K562 (cell line): ENCODE measurements around the gene CCDC60. TPM values are rescaled to one million over a fixed set of nuclear protein-coding genes. Genes with fewer than 3 reads are reported as not detected.

Experiments used
- ATAC-seq: fragments of 200-7000 bp; cut with Tn5 transposase; 3 replicates; pipeline ENCODE4 v1.9.1; 2020; ENCODE audit warnings: moderate library complexity
- BruUV-seq: library from RNA; stranded (reverse); fragments of 400-500 nt; replicated peaks from 2 replicates; lab custom pipeline; 2021; lab: Mats Ljungman, UMichigan
- CTCF ChIA-PET: fragments of 300-600 bp; formaldehyde crosslinking; extraction: SDS; loops from one replicate; lab custom pipeline; 2021; ENCODE audit warnings: low intra/inter-chr PET ratio; lab: Yijun Ruan, JAX
- POLR2A ChIA-PET: fragments of 300-600, 350-650 bp; sonication (Branson Sonifier 250); formaldehyde crosslinking; extraction: SDS; loops from one replicate; lab custom pipeline; 2021; ENCODE audit warnings: antibody characterized with exemption, inconsistent platforms; lab: Yijun Ruan, JAX
- DNase-seq, 4 experiments: peaks; one replicate each; pipeline versions ENCODE4 v3.0.0 to v3.0.0-alpha.2; 2011 to 2018; ENCODE audit warnings: low spot score in 3 of 4, mixed read lengths in 3 of 4; ENCODE audit errors: extremely low read depth in 1 of 4
- FAIRE-seq: peaks from 2 replicates; lab custom pipeline; 2011; peaks lifted over from hg19 to GRCh38; lab: Jason Lieb, UNC
- H2AFZ ChIP-seq: 2 replicates; pipeline ENCODE4 v1.6.0; 2011; ENCODE audit warnings: low read depth, low read length, control low read depth, inconsistent platforms
- H3K27ac ChIP-seq: fragments of 200-600 bp; 3 replicates; pipeline ENCODE4 v1.8.0; 2011; ENCODE audit warnings: low read depth, mild to moderate bottlenecking, control low read depth, inconsistent platforms, low read length, moderate library complexity, mixed read lengths; ENCODE audit errors: extremely low read depth
- H3K27me3 ChIP-seq, 2 experiments: fragments of 300-600 bp in 1 of 2; 2 replicates in 1 of 2; 3 replicates in 1 of 2; pipeline versions ENCODE4 v1.6.0 to v1.8.0; 2011; ENCODE audit warnings: inconsistent platforms in 2 of 2, low read length in 2 of 2, mild to moderate bottlenecking in 1 of 2, mixed read lengths in 1 of 2, moderate library complexity in 1 of 2; ENCODE audit not compliant: control insufficient read depth in 2 of 2, insufficient read depth in 2 of 2
- H3K36me3 ChIP-seq: fragments of 300-600 bp; 3 replicates; pipeline ENCODE4 v1.8.0; 2011; ENCODE audit warnings: mild to moderate bottlenecking, low read length, inconsistent platforms; ENCODE audit not compliant: control insufficient read depth, insufficient read depth
- H3K4me1 ChIP-seq, 2 experiments: fragments of 200-600 bp in 1 of 2; replicated peaks in 1 of 2; 2 replicates in 1 of 2; 3 replicates in 1 of 2; pipeline versions ENCODE4 v1.5.1 to v1.8.0; 2011; ENCODE audit warnings: inconsistent platforms in 2 of 2, low read length in 2 of 2, mild to moderate bottlenecking in 1 of 2, mixed read lengths in 1 of 2, moderate library complexity in 1 of 2; ENCODE audit not compliant: control insufficient read depth in 2 of 2, insufficient read depth in 2 of 2
- H3K4me2 ChIP-seq: 2 replicates; pipeline ENCODE4 v1.6.1; 2011; ENCODE audit warnings: low read length, control low read depth, inconsistent platforms, mixed read lengths; ENCODE audit not compliant: insufficient read depth
- H3K4me3 ChIP-seq: fragments of 200-600 bp; sonication (generic), shearing (Covaris generic); 2 replicates; pipeline ENCODE4 v1.5.1; 2016; ENCODE audit warnings: control low read depth, inconsistent platforms
- H3K79me2 ChIP-seq: fragments of 200-600 bp; 3 replicates; pipeline ENCODE4 v1.8.0; 2011; ENCODE audit warnings: low read length, inconsistent platforms; ENCODE audit not compliant: control insufficient read depth, insufficient read depth
- H3K9ac ChIP-seq, 2 experiments: 2 replicates each; pipeline versions ENCODE4 v1.6.0 to v1.6.1; 2011; ENCODE audit warnings: low read depth in 2 of 2, low read length in 2 of 2, control low read depth in 1 of 2, inconsistent platforms in 1 of 2, mild to moderate bottlenecking in 1 of 2, mixed read lengths in 1 of 2; ENCODE audit not compliant: insufficient read depth in 1 of 2
- H3K9me1 ChIP-seq: one replicate; pipeline ENCODE4 v1.6.0; 2011; ENCODE audit warnings: inconsistent platforms, mild to moderate bottlenecking, low read length, moderate library complexity; ENCODE audit not compliant: control insufficient read depth, insufficient read depth
- H3K9me3 ChIP-seq: replicated peaks from 2 replicates; pipeline ENCODE4 v1.5.1; 2011; ENCODE audit warnings: low read depth, low read length, inconsistent platforms; ENCODE audit not compliant: control insufficient read depth, insufficient read depth
- H4K20me1 ChIP-seq: replicated peaks from 2 replicates; pipeline ENCODE4 v1.6.1; 2011; ENCODE audit warnings: low read length, inconsistent platforms, mixed read lengths; ENCODE audit not compliant: control insufficient read depth, insufficient read depth
- BCLAF1 ChIP-seq, 2 experiments: fragments of 450-650 bp in 1 of 2; IDR thresholded peaks; 2 replicates each; pipeline ENCODE4 v1.6.1; 2011 to 2017; ENCODE audit warnings: low read depth in 2 of 2, antibody characterized with exemption in 1 of 2, borderline replicate concordance in 1 of 2, low read length in 1 of 2, mild to moderate bottlenecking in 1 of 2, mixed read lengths in 1 of 2; ENCODE audit not compliant: control insufficient read depth in 1 of 2
- BHLHE40 ChIP-seq: IDR thresholded peaks from 2 replicates; pipeline ENCODE4 v1.6.1; 2011; ENCODE audit warnings: low read length, improper control_type of control experiment
- BMI1 ChIP-seq: fragments of 150-350 bp; IDR thresholded peaks from 2 replicates; pipeline ENCODE4 v1.6.1; 2014; ENCODE audit warnings: low read length
- COPS2 ChIP-seq: fragments of 450-650 bp; conservative IDR thresholded peaks from 2 replicates; pipeline ENCODE4 v1.6.1; 2016; ENCODE audit warnings: mild to moderate bottlenecking, moderate library complexity
- EGR1 ChIP-seq: fragments of 450-650 bp; conservative IDR thresholded peaks from 2 replicates; pipeline ENCODE4 v1.6.1; 2017; ENCODE audit warnings: mild to moderate bottlenecking
- FOS ChIP-seq: IDR thresholded peaks from 3 replicates; pipeline ENCODE4 v1.6.1; 2011; ENCODE audit not compliant: insufficient read length; ENCODE audit errors: extremely low read depth
- FOXK1 ChIP-seq: sonication (generic); formaldehyde crosslinking; IDR thresholded peaks from 2 replicates; pipeline ENCODE4 v1.8.0; 2022; ENCODE audit warnings: missing genetic modification reagents, mild to moderate bottlenecking, borderline replicate concordance
- HNRNPL ChIP-seq: fragments of 200-400 bp; formaldehyde crosslinking; IDR thresholded peaks from 2 replicates; pipeline ENCODE4 v1.6.1; 2017; ENCODE audit warnings: low read depth, mild to moderate bottlenecking, low read length
- LCOR ChIP-seq: sonication (generic); formaldehyde crosslinking; IDR thresholded peaks from 2 replicates; pipeline ENCODE4 v1.8.0; 2022; ENCODE audit warnings: mild to moderate bottlenecking, missing genetic modification reagents
- MAX ChIP-seq: sonication (generic); formaldehyde crosslinking; IDR thresholded peaks from 2 replicates; pipeline ENCODE4 v1.9.0; 2022; ENCODE audit warnings: mild to moderate bottlenecking, missing genetic modification reagents
- MLLT1 ChIP-seq, 2 experiments: fragments of 450-650 bp; IDR thresholded peaks; 2 replicates each; pipeline ENCODE4 v1.6.1; 2016
- NONO ChIP-seq, 2 experiments: fragments of 200-400 bp in 1 of 2; fragments of 450-650 bp in 1 of 2; formaldehyde crosslinking in 1 of 2; IDR thresholded peaks; 2 replicates each; pipeline ENCODE4 v1.6.1; 2017; ENCODE audit warnings: low read depth in 2 of 2, mild to moderate bottlenecking in 2 of 2, moderate library complexity in 2 of 2, low read length in 1 of 2
- SOX6 ChIP-seq: fragments of 450-650 bp; IDR thresholded peaks from 2 replicates; pipeline ENCODE4 v1.6.1; 2014; ENCODE audit warnings: mild to moderate bottlenecking
- SP2 ChIP-seq: IDR thresholded peaks from 2 replicates; pipeline ENCODE4 v1.6.1; 2011; ENCODE audit warnings: mild to moderate bottlenecking, low read depth, low read length, moderate library complexity; ENCODE audit not compliant: poor library complexity, severe bottlenecking; ENCODE audit errors: extremely low read depth
- THRA ChIP-seq: fragments of 450-650 bp; IDR thresholded peaks from 2 replicates; pipeline ENCODE4 v1.6.1; 2017; ENCODE audit warnings: mild to moderate bottlenecking, moderate library complexity
- ZNF124 ChIP-seq: sonication (generic); formaldehyde crosslinking; IDR thresholded peaks from 2 replicates; pipeline ENCODE4 v1.8.1; 2022; ENCODE audit warnings: missing genetic modification reagents
- ZNF764 ChIP-seq: fragments of 250-450 bp; sonication (Bioruptor Pico); IDR thresholded peaks from 2 replicates; pipeline ENCODE4 v1.4.0; 2020; ENCODE audit warnings: low read depth, mild to moderate bottlenecking, moderate library complexity
- WGBS: fragments of 100-300 bp; shearing (Covaris generic); methylation state at CpG from one replicate; pipeline ENCODE4 v1.1.6; 2016; ENCODE audit warnings: low coverage, mixed read lengths; ENCODE audit not compliant: insufficient coverage; ENCODE audit errors: missing lambda C conversion rate; 5-methylcytosine and 5-hydroxymethylcytosine counted together
- in situ Hi-C: fragments of 300-500 bp; cut with MboI; formaldehyde crosslinking; loops from 4 replicates; pipeline ENCODE4 v1.15.0; 2018; ENCODE audit warnings: inconsistent platforms, mixed read lengths
- intact Hi-C: fragments of 100-400 bp; cut with micrococcal nuclease; formaldehyde crosslinking; loops from 2 replicates; pipeline ENCODE4 v1.14.2; 2022
- polyA plus RNA-seq, 8 experiments: library from polyadenylated mRNA; depleted of rRNA in 4 of 8; stranded (reverse) in 5 of 8; unstranded in 3 of 8; fragments of >200 nt; fragmentation: Nextera tagmentation in 2 of 8; fragmentation: Illumina TruSeq in 1 of 8; extraction: Ambion mirVana in 2 of 8; extraction: Trizol in 1 of 8; gene quantifications; 2 replicates each; pipeline versions ENCODE4 v1.2.1 to v1.2.3, GENCODE V29; 2011 to 2014; ENCODE audit warnings: inconsistent platforms in 1 of 8, missing spikeins in 1 of 8
- total RNA-seq, 7 experiments: library from RNA; depleted of rRNA in 6 of 7; stranded (reverse); fragments of >200 nt in 6 of 7; fragmentation: Illumina TruSeq in 2 of 7; extraction: Trizol in 2 of 7; gene quantifications; 2 replicates each; pipeline versions ENCODE4 v1.2.1 to v1.2.3, GENCODE V29; 2011 to 2021; ENCODE audit warnings: low replicate concordance in 1 of 7

The CCDC60 gene
- total and polyA plus RNA-seq, 9 of the 15 experiments (the other 6 are each of a cell fraction or from before 2014, with no cell fraction given): not detected

GRCh38 chr12:119384340-119384739 lies 49.8 kb downstream of the CCDC60 start:
- 3% methylated on average over 5 of the region's 5 CpGs for WGBS
- intact Hi-C loops (no loop called here), in situ Hi-C loops (no loop called here)
- no TSS peak for BruUV-seq
- Histone ChIP-seq H3K9me1 (no peaks in the 10 kb centered on the region), H3K9ac (no peak overlapping the region), H3K9me3 (no peaks in the 10 kb centered on the region), H3K27ac (no peak overlapping the region), H3K79me2 (no peaks in the 10 kb centered on the region), H3K4me2 (no peak overlapping the region), H3K36me3 (no peaks in the 10 kb centered on the region), H4K20me1 (no peaks in the 10 kb centered on the region), H2AFZ (no peak overlapping the region), H3K27me3 (no peaks in the 10 kb centered on the region), H3K4me1 (no peaks in the 10 kb centered on the region), H3K4me3 (no peak overlapping the region)
- FAIRE-seq (no peak), ATAC-seq (no peak), DNase-seq (no peak)
- ChIA-PET CTCF (no interaction called here), POLR2A (interaction anchor here (0.6 kb wide), 1 partner anchor 113 kb away, joined by 3 read pairs; no protein-coding TSS in a partner anchor)
- TF ChIP-seq BCLAF1 (IDR thresholded peaks at IDR 0.05; ENCODE audit: borderline replicate concordance in 1 of 2, control insufficient read depth in 1 of 2, low read depth in 2 of 2, low read length in 1 of 2) (no peak), SOX6 (no peak), FOXK1 (CRISPR knock-in tag) (no peak), THRA (no peak), BMI1 (no peak), ZNF124 (CRISPR knock-in tag) (no peak), HNRNPL (no peak), SP2 (no peak), EGR1 (no peak), NONO (IDR thresholded peaks at IDR 0.05; ENCODE audit: low read depth in 2 of 2, low read length in 1 of 2) (no peak), ZNF764 (CRISPR knock-in tag) (no peak), MAX (CRISPR knock-in tag) (no peak), LCOR (CRISPR knock-in tag) (no peak), MLLT1 (IDR thresholded peaks at IDR 0.05) (no peak), FOS (no peak), BHLHE40 (no peak), COPS2 (no peak)
